Loucy (cell line): Measurements from ENCODE around the gene CD36.

Source experiments
- H2AFZ ChIP-seq: fragments of 200-600 bp; sonication (generic); 2 replicates; pipeline ENCODE4 v1.6.0; 2016; ENCODE audit warnings: antibody characterized with exemption, mild to moderate bottlenecking, low read length, moderate library complexity
- H3F3A ChIP-seq: fragments of 200-600 bp; 2 replicates; pipeline ENCODE4 v1.6.0; 2016; ENCODE audit warnings: antibody characterized with exemption, low read depth, mild to moderate bottlenecking
- H3K27me3 ChIP-seq: fragments of 200-600 bp; sonication (generic); 2 replicates; pipeline ENCODE4 v1.6.1; 2014; ENCODE audit warnings: low read length, mild to moderate bottlenecking; ENCODE audit not compliant: insufficient read depth, poor library complexity, severe bottlenecking
- H3K36me3 ChIP-seq: fragments of 200-600 bp; sonication (generic); 2 replicates; pipeline ENCODE4 v1.6.1; 2016; ENCODE audit warnings: low read length; ENCODE audit not compliant: insufficient read depth
- H3K4me1 ChIP-seq: fragments of 200-600 bp; sonication (generic); 2 replicates; pipeline ENCODE4 v1.5.1; 2014; ENCODE audit warnings: low read length, mild to moderate bottlenecking; ENCODE audit not compliant: insufficient read depth, poor library complexity, severe bottlenecking
- H3K4me2 ChIP-seq: fragments of 200-600 bp; sonication (generic); 2 replicates; pipeline ENCODE4 v1.6.0; 2014; ENCODE audit warnings: antibody characterized with exemption, low read length, low read depth, mild to moderate bottlenecking; ENCODE audit not compliant: poor library complexity, severe bottlenecking
- H3K4me3 ChIP-seq: fragments of 200-600 bp; sonication (generic); 2 replicates; pipeline ENCODE4 v1.5.1; 2014; ENCODE audit warnings: low read length, mild to moderate bottlenecking, mixed read lengths; ENCODE audit not compliant: poor library complexity, severe bottlenecking
- H3K79me2 ChIP-seq: fragments of 200-600 bp; sonication (generic); 2 replicates; pipeline ENCODE4 v1.6.1; 2014; ENCODE audit warnings: low read length; ENCODE audit not compliant: insufficient read depth
- H3K9ac ChIP-seq: fragments of 200-600 bp; sonication (generic); 2 replicates; pipeline ENCODE4 v1.6.0; 2014; ENCODE audit warnings: mild to moderate bottlenecking, low read depth, low read length, moderate library complexity; ENCODE audit not compliant: poor library complexity, severe bottlenecking
- H3K9me2 ChIP-seq: fragments of 200-600 bp; sonication (generic); replicated peaks from 2 replicates; pipeline ENCODE4 v1.6.1; 2016; ENCODE audit warnings: low read depth, low read length, mixed read lengths
- H3K9me3 ChIP-seq: fragments of 200-600 bp; sonication (generic); 2 replicates; pipeline ENCODE4 v1.6.1; 2014; ENCODE audit warnings: mild to moderate bottlenecking, antibody characterized with exemption, low read length, low read depth; ENCODE audit not compliant: insufficient read depth
- H4K20me1 ChIP-seq: fragments of 200-600 bp; sonication (generic); 2 replicates; pipeline ENCODE4 v1.6.0; 2014; ENCODE audit warnings: antibody characterized with exemption, low read length, mild to moderate bottlenecking; ENCODE audit not compliant: insufficient read depth, poor library complexity, severe bottlenecking
- CTCF ChIP-seq: fragments of 200-600 bp; sonication (generic); conservative IDR thresholded peaks from 2 replicates; pipeline ENCODE4 v1.5.1; 2014; ENCODE audit warnings: mild to moderate bottlenecking, antibody characterized with exemption, low read length
- EZH2phosphoT487 ChIP-seq: fragments of 200-600 bp; IDR thresholded peaks from 2 replicates; pipeline ENCODE4 v1.6.1; 2018; ENCODE audit warnings: antibody characterized with exemption, mild to moderate bottlenecking, moderate library complexity, borderline replicate concordance

Gene CD36

GRCh38 chr7:80632819-80633218 is 5.6 kb upstream of the CD36 start:
- Histone ChIP-seq H3K36me3 (no peaks in the 10 kb centered on the region), H4K20me1 (no peaks in the 10 kb centered on the region), H2AFZ (no peak overlapping the region), H3K79me2 (no peaks in the 10 kb centered on the region), H3K4me1 (no peaks in the 10 kb centered on the region), H3K4me2 (no peak overlapping the region), H3K27me3 (no peaks in the 10 kb centered on the region), H3K4me3 (no peak overlapping the region), H3F3A (no peaks in the 10 kb centered on the region), H3K9me3 (no peaks in the 10 kb centered on the region), H3K9me2 (no peaks in the 10 kb centered on the region), H3K9ac (no peak overlapping the region)
- TF ChIP-seq EZH2phosphoT487 = no peak
- TF ChIP-seq CTCF = no peak

- Histone ChIP-seq H3K79me2 (no peaks in the 10 kb centered on the region), H3K9me2 (no peaks in the 10 kb centered on the region), H3K4me2 (no peak overlapping the region), H3K4me1 (no peaks in the 10 kb centered on the region), H4K20me1 (no peaks in the 10 kb centered on the region), H3K36me3 (no peaks in the 10 kb centered on the region), H3K9ac (no peak overlapping the region), H2AFZ (no peak overlapping the region), H3K4me3 (no peak overlapping the region), H3K9me3 (no peaks in the 10 kb centered on the region), H3F3A (no peaks in the 10 kb centered on the region), H3K27me3 (no peaks in the 10 kb centered on the region)
- TF ChIP-seq EZH2phosphoT487 = no peak
These were observed 3.9 kb upstream of the CD36 start for GRCh38 chr7:80634505-80634904.

- Histone ChIP-seq H3K79me2 (no peaks in the 10 kb centered on the region), H3K36me3 (no peaks in the 10 kb centered on the region), H3K9me3 (no peaks in the 10 kb centered on the region), H4K20me1 (no peaks in the 10 kb centered on the region), H2AFZ (no peak overlapping the region), H3K4me2 (no peak overlapping the region), H3K9me2 (no peaks in the 10 kb centered on the region), H3K9ac (no peak overlapping the region), H3K4me3 (no peak overlapping the region), H3F3A (no peaks in the 10 kb centered on the region), H3K27me3 (no peaks in the 10 kb centered on the region), H3K4me1 (no peaks in the 10 kb centered on the region)
- no peak for TF ChIP-seq CTCF
- no peak for TF ChIP-seq EZH2phosphoT487
These were observed 2.9 kb upstream of the CD36 start for GRCh38 chr7:80635533-80635932.

GRCh38 chr7:80635998-80636397 is 2.4 kb upstream of the CD36 start:
- H3K79me2 ChIP-seq = no peaks in the 10 kb centered on the region
- H3K9me3 ChIP-seq = no peaks in the 10 kb centered on the region
- H3K4me1 ChIP-seq = no peaks in the 10 kb centered on the region
- no peak for TF ChIP-seq EZH2phosphoT487
- TF ChIP-seq CTCF = no peak
- H3F3A ChIP-seq = no peaks in the 10 kb centered on the region
- H3K4me3 ChIP-seq = no peak overlapping the region
- H3K9me2 ChIP-seq = no peaks in the 10 kb centered on the region
- H3K9ac ChIP-seq = no peak overlapping the region
- no peaks in the 10 kb centered on the region for H4K20me1 ChIP-seq
- H3K36me3 ChIP-seq = no peaks in the 10 kb centered on the region
- H3K27me3 ChIP-seq = no peaks in the 10 kb centered on the region
- no peak overlapping the region for H3K4me2 ChIP-seq
- no peak overlapping the region for H2AFZ ChIP-seq
